Measurements from ENCODE around the gene FUOM. TPM values are rescaled to one million over a fixed set of nuclear protein-coding genes. Genes with fewer than 3 reads are reported as not detected.
A peak's percentile ranks its signal among the peaks of the same experiment; 100 is the strongest.
"Not testable (repeated sequence)": the region's sequence is repeated elsewhere in the genome, so short reads cannot be mapped to it uniquely, and the experiment has no call there.

The FUOM gene
- total RNA-seq, 1 experiment from 2014 or later: 33.3 TPM

DNA sequence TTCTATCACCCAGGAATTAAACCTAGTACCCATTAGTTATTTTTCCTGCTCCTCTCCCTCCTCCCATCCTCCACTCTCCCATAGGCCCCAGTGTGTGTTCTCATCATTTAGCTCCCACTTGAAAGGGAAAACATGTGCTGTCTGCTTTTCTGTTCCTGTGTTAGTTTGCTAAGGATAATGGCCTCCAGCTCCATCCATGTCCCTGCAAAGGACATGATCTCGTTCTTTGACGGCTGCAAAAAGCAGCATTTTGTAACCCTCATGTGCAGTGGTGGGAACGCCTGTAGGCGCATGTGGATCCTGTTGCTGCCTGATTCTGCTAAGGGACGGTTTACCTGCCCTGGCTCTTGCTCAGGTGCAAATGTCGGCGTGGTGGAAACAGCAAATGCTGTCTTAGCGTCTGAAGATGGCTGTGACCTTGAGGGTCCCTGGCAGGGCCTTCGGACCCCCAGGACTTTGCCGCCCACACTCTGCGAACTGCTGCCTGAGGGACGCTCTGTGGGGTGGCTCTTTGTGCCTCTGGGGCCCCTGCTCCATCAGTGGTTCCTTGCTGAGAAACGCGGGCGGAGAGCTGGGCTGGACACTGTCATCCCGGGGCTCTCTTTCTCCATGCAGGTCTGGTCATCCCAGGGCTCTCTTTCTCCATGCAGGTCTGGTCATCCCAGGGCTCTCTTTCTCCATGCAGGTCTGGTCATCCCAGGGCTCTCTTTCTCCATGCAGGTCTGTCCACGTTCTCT lies 30.6 kb upstream of the FUOM start:
- Histone ChIP-seq H2AFZ (ENCODE audit: low read length) (no peak overlapping the region), H3K79me2 (ENCODE audit: low read length) (no peaks in the 10 kb centered on the region), H3K9me2 (replicated peaks; ENCODE audit: low read length) (no peaks in the 10 kb centered on the region), H3K9me3 (ENCODE audit: low read length) (no peaks in the 10 kb centered on the region), H3K4me1 (ENCODE audit: insufficient read depth, low read length) (no peaks in the 10 kb centered on the region), H3K27ac (ENCODE audit: low read length) (no peak overlapping the region), H3K27me3 (ENCODE audit: low read length) (no peaks in the 10 kb centered on the region), H3K4me2 (ENCODE audit: low read length) (no peak overlapping the region), H3K4me3 (ENCODE audit: low read length) (no peak overlapping the region), H3F3A (ENCODE audit: low read length, unreplicated experiment) (no peaks in the 10 kb centered on the region), H3K9ac (ENCODE audit: low read length) (no peak overlapping the region), H3K36me3 (ENCODE audit: low read depth, low read length) (no peaks in the 10 kb centered on the region), H4K20me1 (ENCODE audit: low read length) (no peaks in the 10 kb centered on the region)
- ATAC-seq (no peak), DNase-seq (peak; percentile 16)
- no TSS peak for BruUV-seq (replicated peaks)
- TF ChIP-seq EZH2phosphoT487 (IDR thresholded peaks at IDR 0.05; ENCODE audit: borderline replicate concordance, low read length) (no peak), EZH2 (IDR thresholded peaks at IDR 0.05; ENCODE audit: low read length, unreplicated experiment) (no peak)
- TF ChIP-seq, protein P1, sequence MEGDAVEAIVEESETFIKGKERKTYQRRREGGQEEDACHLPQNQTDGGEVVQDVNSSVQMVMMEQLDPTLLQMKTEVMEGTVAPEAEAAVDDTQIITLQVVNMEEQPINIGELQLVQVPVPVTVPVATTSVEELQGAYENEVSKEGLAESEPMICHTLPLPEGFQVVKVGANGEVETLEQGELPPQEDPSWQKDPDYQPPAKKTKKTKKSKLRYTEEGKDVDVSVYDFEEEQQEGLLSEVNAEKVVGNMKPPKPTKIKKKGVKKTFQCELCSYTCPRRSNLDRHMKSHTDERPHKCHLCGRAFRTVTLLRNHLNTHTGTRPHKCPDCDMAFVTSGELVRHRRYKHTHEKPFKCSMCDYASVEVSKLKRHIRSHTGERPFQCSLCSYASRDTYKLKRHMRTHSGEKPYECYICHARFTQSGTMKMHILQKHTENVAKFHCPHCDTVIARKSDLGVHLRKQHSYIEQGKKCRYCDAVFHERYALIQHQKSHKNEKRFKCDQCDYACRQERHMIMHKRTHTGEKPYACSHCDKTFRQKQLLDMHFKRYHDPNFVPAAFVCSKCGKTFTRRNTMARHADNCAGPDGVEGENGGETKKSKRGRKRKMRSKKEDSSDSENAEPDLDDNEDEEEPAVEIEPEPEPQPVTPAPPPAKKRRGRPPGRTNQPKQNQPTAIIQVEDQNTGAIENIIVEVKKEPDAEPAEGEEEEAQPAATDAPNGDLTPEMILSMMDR (conservative IDR thresholded peaks at IDR 0.05; ENCODE audit: low read depth, low read length): no peak
- intact Hi-C loops (cut with micrococcal nuclease): no loop called here
- POLR2A ChIA-PET (ENCODE audit: unreplicated experiment): no interaction called here
- CTCF ChIA-PET: no interaction called here

DNA sequence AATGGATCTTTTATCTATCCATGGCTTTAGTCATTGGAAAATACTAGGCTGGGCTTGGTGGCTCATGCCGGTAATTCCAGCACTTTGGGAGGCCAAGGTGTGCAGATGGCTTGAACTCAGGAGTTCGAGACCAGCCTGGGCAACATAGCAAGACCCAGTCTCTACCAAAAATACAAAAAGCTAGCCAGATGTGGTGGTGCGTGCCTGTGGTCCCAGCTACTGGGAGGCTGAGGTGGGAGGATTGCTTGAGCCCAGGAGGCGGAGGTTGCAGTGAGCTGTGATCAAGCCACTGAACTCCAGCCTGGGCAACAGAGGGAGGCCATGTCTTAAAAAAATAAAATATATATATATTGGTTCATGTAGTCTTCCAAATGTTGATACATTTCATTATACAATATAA lies 29.1 kb upstream of the FUOM start:
- H3K27ac ChIP-seq (ENCODE audit: low read length); H3K9me2 ChIP-seq (replicated peaks; ENCODE audit: low read length); H3F3A ChIP-seq (ENCODE audit: low read length, unreplicated experiment); intact Hi-C loops (cut with micrococcal nuclease); H3K27me3 ChIP-seq (ENCODE audit: low read length); H3K4me1 ChIP-seq (ENCODE audit: insufficient read depth, low read length); CTCF ChIA-PET; H3K4me2 ChIP-seq (ENCODE audit: low read length); H3K9ac ChIP-seq (ENCODE audit: low read length); ATAC-seq; POLR2A ChIA-PET (ENCODE audit: unreplicated experiment); H3K36me3 ChIP-seq (ENCODE audit: low read depth, low read length); H2AFZ ChIP-seq (ENCODE audit: low read length); H4K20me1 ChIP-seq (ENCODE audit: low read length); DNase-seq; H3K4me3 ChIP-seq (ENCODE audit: low read length); BruUV-seq (replicated peaks); H3K79me2 ChIP-seq (ENCODE audit: low read length); H3K9me3 ChIP-seq (ENCODE audit: low read length): not testable (repeated sequence)

DNA sequence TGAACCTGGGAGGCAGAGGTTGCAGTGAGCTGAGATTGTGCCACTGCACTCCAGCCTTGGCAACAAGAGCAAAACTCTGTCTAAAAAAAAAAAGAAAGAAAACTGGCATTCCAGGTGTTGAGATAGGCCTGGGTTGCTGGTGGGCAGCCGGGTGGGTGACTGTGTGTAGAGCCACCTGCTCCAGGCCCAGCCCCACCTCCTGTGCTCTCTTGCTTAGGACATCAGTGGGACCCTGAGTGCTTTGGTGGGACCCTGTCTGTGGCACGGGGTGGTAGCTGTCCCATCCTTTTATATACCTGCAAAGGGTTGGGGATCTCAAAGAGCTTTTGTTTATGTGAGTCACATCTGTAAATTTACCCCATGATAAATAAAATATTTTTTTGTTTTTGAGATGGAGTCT lies 27.4 kb upstream of the FUOM start:
- no peaks in the 10 kb centered on the region for H3K79me2 ChIP-seq (ENCODE audit: low read length)
- no peaks in the 10 kb centered on the region for H3F3A ChIP-seq (ENCODE audit: low read length, unreplicated experiment)
- H3K9me2 ChIP-seq (replicated peaks; ENCODE audit: low read length): no peaks in the 10 kb centered on the region
- no peaks in the 10 kb centered on the region for H3K4me1 ChIP-seq (ENCODE audit: insufficient read depth, low read length)
- no peak for ATAC-seq
- ChIA-PET POLR2A (ENCODE audit: unreplicated experiment) (no interaction called here), CTCF (no interaction called here)
- H3K27ac ChIP-seq (ENCODE audit: low read length): no peak overlapping the region
- no peaks in the 10 kb centered on the region for H3K27me3 ChIP-seq (ENCODE audit: low read length)
- H2AFZ ChIP-seq (ENCODE audit: low read length): no peak overlapping the region
- DNase-seq: no peak
- no peaks in the 10 kb centered on the region for H3K9me3 ChIP-seq (ENCODE audit: low read length)
- BruUV-seq (replicated peaks): no TSS peak
- no peak for TF ChIP-seq EZH2 (IDR thresholded peaks at IDR 0.05; ENCODE audit: low read length, unreplicated experiment)
- TF ChIP-seq, protein P1 (conservative IDR thresholded peaks at IDR 0.05; ENCODE audit: low read depth, low read length): no peak
- no peak for TF ChIP-seq EZH2phosphoT487 (IDR thresholded peaks at IDR 0.05; ENCODE audit: borderline replicate concordance, low read length)
- no peaks in the 10 kb centered on the region for H4K20me1 ChIP-seq (ENCODE audit: low read length)
- no peak overlapping the region for H3K4me2 ChIP-seq (ENCODE audit: low read length)
- H3K36me3 ChIP-seq (ENCODE audit: low read depth, low read length): no peaks in the 10 kb centered on the region
- intact Hi-C loops (cut with micrococcal nuclease): no loop called here
- no peak overlapping the region for H3K9ac ChIP-seq (ENCODE audit: low read length)
- no peak overlapping the region for H3K4me3 ChIP-seq (ENCODE audit: low read length)
